ENCODE data around the gene RALGPS2.

GRCh38 chr1:178849918-178850317, 124.9 kb downstream of the RALGPS2 start:
- TF ChIP-seq CTCF (IDR thresholded peaks at IDR 0.05), result no peak
- TF ChIP-seq EZH2 (IDR thresholded peaks at IDR 0.05; ENCODE audit: borderline replicate concordance, insufficient read depth, low read depth, low read length, poor library complexity, severe bottlenecking), result no peak

Measured in B cell (primary cell).